ENCODE results near the gene SH2D4B.

- no peak for TF ChIP-seq CTCF (IDR thresholded peaks at IDR 0.05; ENCODE audit: poor library complexity)
- no peak for TF ChIP-seq EZH2phosphoT487 (IDR thresholded peaks at IDR 0.05; ENCODE audit: low read depth, severe bottlenecking, unreplicated experiment)
These were observed 134.1 kb downstream of the SH2D4B start for GRCh38 chr10:80671847-80672246.

Data from hepatocyte (in vitro differentiated cells).